Spleen (tissue), 11 donors: ENCODE results near the gene TANK. TPM values are rescaled to one million over a fixed set of nuclear protein-coding genes. Genes with fewer than 3 reads are reported as not detected.

Source experiments
- DNase-seq: peaks from one replicate; pipeline ENCODE4 v3.0.0-alpha.2; 2020
- H3K27ac ChIP-seq, 8 donors: fragments of 200-600 bp; sonication (generic) in 7 of 8; 1 replicate in 4 of 8; 2 replicates in 4 of 8; pipeline versions ENCODE4 v1.5.0 to v1.8.0; 2016 to 2021; ENCODE audit warnings: inconsistent platforms in 4 of 8, mild to moderate bottlenecking in 4 of 8, moderate library complexity in 1 of 8
- H3K27me3 ChIP-seq, 7 donors: fragments of 200-600 bp; sonication (generic) in 6 of 7; replicated peaks in 1 of 7; 1 replicate in 4 of 7; 2 replicates in 3 of 7; pipeline versions ENCODE4 v1.5.0 to v1.8.0; 2016 to 2021; ENCODE audit warnings: inconsistent platforms in 3 of 7, mild to moderate bottlenecking in 1 of 7
- H3K36me3 ChIP-seq, 6 donors: fragments of 200-600 bp; sonication (generic) in 5 of 6; 1 replicate in 4 of 6; 2 replicates in 2 of 6; pipeline versions ENCODE4 v1.5.0 to v1.8.0; 2016 to 2021; ENCODE audit warnings: inconsistent platforms in 2 of 6
- H3K4me1 ChIP-seq, 6 donors: fragments of 200-600 bp; sonication (generic) in 5 of 6; 1 replicate in 3 of 6; 2 replicates in 3 of 6; pipeline versions ENCODE4 v1.5.0 to v1.8.0; 2016 to 2021; ENCODE audit warnings: inconsistent platforms in 3 of 6
- H3K4me3 ChIP-seq, 8 donors: fragments of 200-600 bp; sonication (generic) in 7 of 8; 1 replicate in 4 of 8; 2 replicates in 4 of 8; pipeline versions ENCODE4 v1.5.0 to v1.8.0; 2016 to 2021; ENCODE audit warnings: inconsistent platforms in 4 of 8, mild to moderate bottlenecking in 4 of 8, moderate library complexity in 2 of 8
- H3K9me3 ChIP-seq, 8 donors: fragments of 200-600 bp; sonication (generic) in 7 of 8; 1 replicate in 4 of 8; 2 replicates in 4 of 8; pipeline versions ENCODE4 v1.5.0 to v1.8.0; 2016 to 2021; ENCODE audit warnings: inconsistent platforms in 4 of 8
- POLR2A ChIP-seq, 3 donors: fragments of 450-650 bp; IDR thresholded peaks; one replicate each; pipeline ENCODE4 v1.5.1; 2017; ENCODE audit warnings: antibody characterized with exemption in 3 of 3, mild to moderate bottlenecking in 1 of 3
- POLR2AphosphoS5 ChIP-seq, 3 donors: sonication (generic); formaldehyde crosslinking; IDR thresholded peaks; one replicate each; pipeline ENCODE4 v1.5.1; 2017; ENCODE audit warnings: antibody characterized with exemption in 3 of 3
- WGBS, 5 donors: extraction: QIAGEN DNeasy Blood & Tissue Kit in 3 of 5; methylation state at CpG; one replicate each; pipeline versions ENCODE4 v1.1.5 to v1.1.7; 2013 to 2018; 5-methylcytosine and 5-hydroxymethylcytosine counted together
- intact Hi-C: fragments of 100-400 bp; cut with DNase I; formaldehyde crosslinking; loops from one replicate; pipeline ENCODE4 v1.15.0; 2023; ENCODE audit warnings: low total_unique reads
- polyA plus RNA-seq, 3 donors: library from polyadenylated mRNA; stranded (reverse); fragments of 200-250 nt; gene quantifications; one replicate each; pipeline ENCODE4 v1.2.1, GENCODE V29; 2013
- total RNA-seq, 7 donors: library from RNA; depleted of rRNA in 3 of 7; stranded (reverse); fragments of >200 nt in 3 of 7; fragmentation: NEBNext Ultra II Directional in 4 of 7; extraction: Animal tissue kit (Norgen Biotek cat#: 25700) in 4 of 7; gene quantifications; one replicate each; pipeline versions ENCODE4 v1.1.0 to v1.2.1, GENCODE V29; 2016 to 2021
- TF ChIP-seq, protein P1 (sequence below), 11 experiments: fragments of 200-600 bp in 7 of 11; fragments of 450-650 bp in 4 of 11; sonication (generic) in 4 of 11; IDR thresholded peaks in 8 of 11; conservative IDR thresholded peaks in 3 of 11; 1 replicate in 7 of 11; 2 replicates in 4 of 11; pipeline versions ENCODE4 v1.4.0 to v1.8.0; 2016 to 2021; ENCODE audit warnings: antibody characterized with exemption in 11 of 11, inconsistent platforms in 4 of 11, mild to moderate bottlenecking in 1 of 11
- donor health status: healthy with polysubstance abuse.
- donor health status: DM: no; HTN: no; CAD: no; lungs with moderate emphysema.
- donor health status: DM: no; HTN: no; CAD: no.
- donor health status: Bipolar disorder and iron deficiency.
- donor health status: healthy.
- donor health status: DM: no; HTN: no; CAD: no.
- donor health status: DM: yes; HTN: yes; CAD: no.

Gene TANK
- total and polyA plus RNA-seq, 10 donors, result 37.5 to 152 (median 120) TPM

DNA sequence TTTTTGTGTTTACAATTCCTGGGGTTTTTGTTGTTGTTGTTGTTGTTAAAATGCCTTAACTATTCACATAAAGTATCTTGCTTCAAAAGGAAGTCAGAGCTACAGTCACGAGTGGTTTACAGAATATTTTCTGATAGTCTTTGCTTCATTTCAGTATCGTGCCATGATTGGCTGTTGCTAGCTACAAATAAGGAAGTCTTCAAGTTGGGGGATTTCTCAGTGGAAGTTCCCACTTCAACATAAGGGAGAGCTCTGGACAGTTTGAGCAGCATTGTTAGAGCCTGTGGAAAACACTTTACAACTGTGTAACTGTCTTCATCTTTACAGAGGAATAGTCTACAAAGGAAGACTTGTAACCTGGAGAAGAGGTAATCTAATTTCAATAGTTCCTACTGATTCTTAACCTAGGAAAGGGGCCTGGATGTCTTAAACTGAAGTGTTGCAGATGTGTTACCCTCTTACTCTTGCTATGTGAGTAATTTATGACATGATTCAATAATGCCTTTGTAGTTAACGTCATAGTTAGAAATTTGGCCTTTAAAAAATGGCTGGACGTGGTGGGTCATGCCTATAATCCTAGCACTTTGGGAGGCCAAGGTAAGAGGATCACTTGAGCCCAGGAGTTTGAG, 23.4 kb upstream of the TANK start:
- H3K4me3 ChIP-seq, result peak overlapping the region; percentile 30 to 68 (median 42)
- 5 to 18% (median 7%) methylated on average over 4 of the region's 4 CpGs for WGBS, 5 donors

GRCh38 chr2:161138429-161138828, 21.8 kb upstream of the TANK start:
- peaks cover 19 to 93% (median 65%) of the 10 kb centered on the region in 6 donors for H3K4me1 ChIP-seq
- 26 to 47% (median 30%) methylated on average over 2 of the region's 2 CpGs for WGBS, 5 donors
- H3K27ac ChIP-seq, result peak overlapping the region; percentile 69 to 90 (median 86)
- H3K27me3 ChIP-seq, result no peaks in the 10 kb centered on the region
- intact Hi-C loops, result no loop called here
- H3K4me3 ChIP-seq, result peak overlapping the region; percentile 30 to 68 (median 42)
- no peaks in the 10 kb centered on the region for H3K9me3 ChIP-seq
- no peak for DNase-seq
- no peaks in the 10 kb centered on the region for H3K36me3 ChIP-seq
- TF ChIP-seq, protein P1, sequence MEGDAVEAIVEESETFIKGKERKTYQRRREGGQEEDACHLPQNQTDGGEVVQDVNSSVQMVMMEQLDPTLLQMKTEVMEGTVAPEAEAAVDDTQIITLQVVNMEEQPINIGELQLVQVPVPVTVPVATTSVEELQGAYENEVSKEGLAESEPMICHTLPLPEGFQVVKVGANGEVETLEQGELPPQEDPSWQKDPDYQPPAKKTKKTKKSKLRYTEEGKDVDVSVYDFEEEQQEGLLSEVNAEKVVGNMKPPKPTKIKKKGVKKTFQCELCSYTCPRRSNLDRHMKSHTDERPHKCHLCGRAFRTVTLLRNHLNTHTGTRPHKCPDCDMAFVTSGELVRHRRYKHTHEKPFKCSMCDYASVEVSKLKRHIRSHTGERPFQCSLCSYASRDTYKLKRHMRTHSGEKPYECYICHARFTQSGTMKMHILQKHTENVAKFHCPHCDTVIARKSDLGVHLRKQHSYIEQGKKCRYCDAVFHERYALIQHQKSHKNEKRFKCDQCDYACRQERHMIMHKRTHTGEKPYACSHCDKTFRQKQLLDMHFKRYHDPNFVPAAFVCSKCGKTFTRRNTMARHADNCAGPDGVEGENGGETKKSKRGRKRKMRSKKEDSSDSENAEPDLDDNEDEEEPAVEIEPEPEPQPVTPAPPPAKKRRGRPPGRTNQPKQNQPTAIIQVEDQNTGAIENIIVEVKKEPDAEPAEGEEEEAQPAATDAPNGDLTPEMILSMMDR (IDR thresholded peaks at IDR 0.05 in 8 of 11, conservative IDR thresholded peaks at IDR 0.05 in 3 of 11), result no peak
- no peak for TF ChIP-seq POLR2A (IDR thresholded peaks at IDR 0.05)
- TF ChIP-seq POLR2AphosphoS5 (IDR thresholded peaks at IDR 0.05), result no peak

More for the DNA sequence above, 23.4 kb upstream of the TANK start:
- peak overlapping the region; percentile 69 to 90 (median 86) for H3K27ac ChIP-seq
- intact Hi-C loops, result no loop called here
- H3K4me1 ChIP-seq, result peaks cover 13 to 77% (median 55%) of the 10 kb centered on the region in 6 donors
- no peaks in the 10 kb centered on the region for H3K36me3 ChIP-seq
- DNase-seq, result no peak
- no peaks in the 10 kb centered on the region for H3K9me3 ChIP-seq
- no peaks in the 10 kb centered on the region for H3K27me3 ChIP-seq
- TF ChIP-seq, protein P1 (IDR thresholded peaks at IDR 0.05 in 8 of 11, conservative IDR thresholded peaks at IDR 0.05 in 3 of 11), result no peak
- TF ChIP-seq POLR2AphosphoS5 (IDR thresholded peaks at IDR 0.05) (peak in 1 of 3 donors; percentile 86), POLR2A (IDR thresholded peaks at IDR 0.05) (peak in 2 of 3 donors; percentile 12 to 67)

- intact Hi-C loops, result no loop called here
- Histone ChIP-seq H3K4me1 (peaks cover 19 to 98% (median 65%) of the 10 kb centered on the region in 6 donors), H3K9me3 (peaks cover 0 to 6% (median 0%) of the 10 kb centered on the region in 8 donors), H3K27me3 (no peaks in the 10 kb centered on the region), H3K4me3 (peak overlapping the region; percentile 30 to 68 (median 42)), H3K27ac (peak overlapping the region in 7 of 8 donors; percentile 84 to 90 (median 86)), H3K36me3 (no peaks in the 10 kb centered on the region)
- 12 to 30% (median 14%) methylated on average over 3 of the region's 3 CpGs for WGBS, 5 donors
- DNase-seq, result no peak
- TF ChIP-seq POLR2A (IDR thresholded peaks at IDR 0.05), result no peak
- TF ChIP-seq, protein P1 (IDR thresholded peaks at IDR 0.05 in 8 of 11, conservative IDR thresholded peaks at IDR 0.05 in 3 of 11), result peak in 2 of 11 experiments; percentile 11 to 17
Measured at GRCh38 chr2:161139098-161139987, 20.9 kb upstream of the TANK start.

- no peaks in the 10 kb centered on the region for H3K27me3 ChIP-seq
- no peak for DNase-seq
- intact Hi-C loops, result no loop called here
Measured at GRCh38 chr2:161141033-161141432, 19.2 kb upstream of the TANK start.

More at GRCh38 chr2:161141033-161141432, 19.2 kb upstream of the TANK start:
- Histone ChIP-seq H3K9me3 (peaks cover 0 to 6% (median 0%) of the 10 kb centered on the region in 8 donors), H3K27ac (peak overlapping the region in 5 of 8 donors; percentile 17 to 88 (median 25)), H3K4me3 (peak overlapping the region in 1 of 8 donors; percentile 68), H3K36me3 (no peaks in the 10 kb centered on the region), H3K4me1 (peaks cover 19 to 97% (median 52%) of the 10 kb centered on the region in 6 donors)
- TF ChIP-seq POLR2A (IDR thresholded peaks at IDR 0.05) (no peak), POLR2AphosphoS5 (IDR thresholded peaks at IDR 0.05) (no peak)
- TF ChIP-seq, protein P1 (IDR thresholded peaks at IDR 0.05 in 8 of 11, conservative IDR thresholded peaks at IDR 0.05 in 3 of 11), result no peak
- WGBS, 5 donors, result 37 to 76% (median 51%) methylated on average over 2 of the region's 2 CpGs
